SK-N-SH (cell line): Measurements from ENCODE around the gene TPD52L1. TPM values are rescaled to one million over a fixed set of nuclear protein-coding genes. Genes with fewer than 3 reads are reported as not detected.
"Not testable (repeated sequence)": the region's sequence is repeated elsewhere in the genome, so short reads cannot be mapped to it uniquely, and the experiment has no call there.

ENCODE experiments used
- CTCF ChIA-PET: fragments of 300-600, 350-600 bp; formaldehyde crosslinking; extraction: SDS; loops from one replicate; lab custom pipeline; 2021; lab: Yijun Ruan, JAX
- POLR2A ChIA-PET: fragments of 350-600 bp; sonication (Branson Sonifier 250); formaldehyde crosslinking; extraction: SDS; loops from one replicate; lab custom pipeline; 2020; ENCODE audit warnings: antibody characterized with exemption, inconsistent platforms; lab: Yijun Ruan, JAX
- DNase-seq: peaks from one replicate; pipeline ENCODE4 v3.0.0; 2012
- H2AFZ ChIP-seq: fragments of 200-600 bp; sonication (generic); 2 replicates; pipeline ENCODE4 v1.8.1; 2016; ENCODE audit warnings: antibody characterized with exemption, mild to moderate bottlenecking, low read depth
- H3F3A ChIP-seq: fragments of 200-600 bp; sonication (generic); replicated peaks from 2 replicates; pipeline ENCODE3; 2016; ENCODE audit warnings: antibody characterized with exemption, mild to moderate bottlenecking; ENCODE audit not compliant: insufficient read depth
- H3K27ac ChIP-seq, 2 experiments: fragments of 200-500 bp in 1 of 2; fragments of 200-600 bp in 1 of 2; sonication (Bioruptor generic) in 1 of 2; sonication (generic), shearing (Covaris generic) in 1 of 2; 2 replicates each; pipeline versions ENCODE4 v1.5.1 to v1.6.1; 2014 to 2016; ENCODE audit warnings: low read depth in 2 of 2, inconsistent platforms in 1 of 2, low read length in 1 of 2, mild to moderate bottlenecking in 1 of 2, mixed read lengths in 1 of 2
- H3K27me3 ChIP-seq: fragments of 200-600 bp; sonication (generic), shearing (Covaris generic); 2 replicates; pipeline ENCODE4 v1.6.1; 2016; ENCODE audit warnings: mixed run types; ENCODE audit not compliant: insufficient read depth
- H3K36me3 ChIP-seq, 2 experiments: fragments of 200-500 bp in 1 of 2; fragments of 200-600 bp in 1 of 2; sonication (Bioruptor generic) in 1 of 2; sonication (generic) in 1 of 2; replicated peaks in 1 of 2; 2 replicates each; pipeline versions ENCODE3 to v1.5.1; 2014 to 2016; ENCODE audit warnings: low read length in 1 of 2, mild to moderate bottlenecking in 1 of 2; ENCODE audit not compliant: insufficient read depth in 2 of 2, control insufficient read depth in 1 of 2
- H3K4me1 ChIP-seq, 2 experiments: fragments of 200-500 bp in 1 of 2; fragments of 200-600 bp in 1 of 2; sonication (Bioruptor generic) in 1 of 2; sonication (generic), shearing (Covaris generic) in 1 of 2; 2 replicates each; pipeline versions ENCODE4 v1.5.1 to v1.6.1; 2014 to 2016; ENCODE audit warnings: low read depth in 1 of 2, low read length in 1 of 2, mixed run types in 1 of 2; ENCODE audit not compliant: insufficient read depth in 2 of 2, control insufficient read depth in 1 of 2
- H3K4me2 ChIP-seq: fragments of 200-600 bp; sonication (generic), shearing (Covaris generic); 2 replicates; pipeline ENCODE4 v1.6.1; 2017; ENCODE audit warnings: mixed run types
- H3K4me3 ChIP-seq, 2 experiments: fragments of 200-500 bp in 1 of 2; fragments of 200-600 bp in 1 of 2; sonication (Bioruptor generic) in 1 of 2; sonication (generic), shearing (Covaris generic) in 1 of 2; 2 replicates each; pipeline versions ENCODE4 v1.5.1 to v1.8.1; 2014 to 2016; ENCODE audit warnings: low read depth in 2 of 2, inconsistent platforms in 1 of 2, low read length in 1 of 2, mild to moderate bottlenecking in 1 of 2, mixed read lengths in 1 of 2, moderate library complexity in 1 of 2
- H3K79me2 ChIP-seq: fragments of 200-600 bp; sonication (generic); 2 replicates; pipeline ENCODE4 v1.8.1; 2017; ENCODE audit warnings: mild to moderate bottlenecking; ENCODE audit not compliant: insufficient read depth
- H3K9ac ChIP-seq: fragments of 200-600 bp; sonication (generic); 2 replicates; pipeline ENCODE4 v1.6.1; 2017; ENCODE audit warnings: mixed run types
- H3K9me2 ChIP-seq: fragments of 200-600 bp; sonication (generic); 2 replicates; pipeline ENCODE4 v1.6.1; 2017; ENCODE audit warnings: mixed run types
- H3K9me3 ChIP-seq: fragments of 200-600 bp; sonication (generic); 2 replicates; pipeline ENCODE4 v1.6.1; 2017; ENCODE audit warnings: mixed run types, mild to moderate bottlenecking, moderate library complexity
- H4K20me1 ChIP-seq: fragments of 200-600 bp; sonication (generic); 2 replicates; pipeline ENCODE4 v1.6.1; 2017; ENCODE audit warnings: mild to moderate bottlenecking, mixed run types; ENCODE audit not compliant: insufficient read depth
- ELF1 ChIP-seq: IDR thresholded peaks from 2 replicates; pipeline ENCODE4 v1.4.0; 2012
- FOXJ3 ChIP-seq: sonication (generic); formaldehyde crosslinking; IDR thresholded peaks from 2 replicates; pipeline ENCODE4 v1.5.1; 2020; ENCODE audit warnings: mild to moderate bottlenecking, missing genetic modification reagents
- MEF2A ChIP-seq: IDR thresholded peaks from 2 replicates; pipeline ENCODE4 v1.4.0; 2012; ENCODE audit warnings: low read depth, borderline replicate concordance
- POLR2AphosphoS5 ChIP-seq: IDR thresholded peaks from 2 replicates; pipeline ENCODE4 v1.6.1; 2012; ENCODE audit warnings: low read depth, low read length
- TAF1 ChIP-seq: IDR thresholded peaks from 2 replicates; pipeline ENCODE4 v1.6.1; 2012; ENCODE audit warnings: low read depth, mild to moderate bottlenecking, low read length, moderate library complexity, borderline replicate concordance
- WGBS: methylation state at CpG from one replicate; pipeline ENCODE4 v1.1.6; 2017; ENCODE audit warnings: low lambda C conversion rate; 5-methylcytosine and 5-hydroxymethylcytosine counted together
- polyA plus RNA-seq, 3 experiments: library from polyadenylated mRNA; depleted of rRNA; stranded (reverse); fragments of >200 nt; gene quantifications; 2 replicates each; pipeline ENCODE4 v1.2.3, GENCODE V29; 2012
- TF ChIP-seq, protein P1 (sequence below): fragments of 150-350 bp; IDR thresholded peaks from 2 replicates; pipeline ENCODE4 v1.6.1; 2016; ENCODE audit warnings: mild to moderate bottlenecking, low read depth, low read length
- TF ChIP-seq, protein P2 (sequence below): IDR thresholded peaks from 2 replicates; pipeline ENCODE4 v1.6.1; 2012; ENCODE audit warnings: mild to moderate bottlenecking, low read depth, low read length, moderate library complexity
- TF ChIP-seq, protein P3 (sequence below): fragments of 200-600 bp; sonication (generic); IDR thresholded peaks from 2 replicates; pipeline ENCODE4 v1.6.1; 2017; ENCODE audit warnings: antibody characterized with exemption, mild to moderate bottlenecking, moderate library complexity

The TPD52L1 gene
- polyA plus RNA-seq, 1 of the 3 experiments (the other 2 are of a cell fraction) = 0.13 TPM

DNA sequence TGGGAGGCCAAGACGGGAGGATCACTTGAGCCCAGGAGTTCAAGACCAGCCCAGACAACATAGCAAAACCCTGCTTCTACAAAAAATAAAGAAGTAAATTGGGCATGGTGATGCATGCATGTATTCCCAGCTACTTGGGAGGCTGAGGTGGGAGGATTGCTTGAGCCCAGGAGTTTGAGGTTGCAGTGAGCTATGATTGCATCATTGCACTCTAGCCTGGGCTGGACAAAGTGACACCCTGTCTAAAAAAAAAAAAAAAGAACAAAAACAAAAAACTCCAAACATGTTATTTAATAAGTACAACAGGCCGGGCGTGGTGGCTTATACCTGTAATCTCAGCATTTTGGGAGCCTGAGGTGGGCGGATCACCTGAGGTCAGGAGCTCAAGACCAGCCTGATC lies 9.8 kb downstream of the TPD52L1 start:
- H3K4me2 ChIP-seq, H3K4me1 ChIP-seq, H3K27ac ChIP-seq, H3K9me2 ChIP-seq, H2AFZ ChIP-seq, H3K9me3 ChIP-seq, H3K9ac ChIP-seq, H3K79me2 ChIP-seq, DNase-seq, POLR2A ChIA-PET, H4K20me1 ChIP-seq, H3K4me3 ChIP-seq, H3F3A ChIP-seq, H3K36me3 ChIP-seq: not testable (repeated sequence)
- WGBS = 10% methylated on average over 4 of the region's 4 CpGs
- CTCF ChIA-PET = interaction anchor here (1.5 kb wide), 1 partner anchor 10 kb away, joined by 8 read pairs; the partner anchor contains the start of gene TPD52L1
- peaks cover 12% of the 10 kb centered on the region; the same call in 1 of the 2 replicates for H3K27me3 ChIP-seq

DNA sequence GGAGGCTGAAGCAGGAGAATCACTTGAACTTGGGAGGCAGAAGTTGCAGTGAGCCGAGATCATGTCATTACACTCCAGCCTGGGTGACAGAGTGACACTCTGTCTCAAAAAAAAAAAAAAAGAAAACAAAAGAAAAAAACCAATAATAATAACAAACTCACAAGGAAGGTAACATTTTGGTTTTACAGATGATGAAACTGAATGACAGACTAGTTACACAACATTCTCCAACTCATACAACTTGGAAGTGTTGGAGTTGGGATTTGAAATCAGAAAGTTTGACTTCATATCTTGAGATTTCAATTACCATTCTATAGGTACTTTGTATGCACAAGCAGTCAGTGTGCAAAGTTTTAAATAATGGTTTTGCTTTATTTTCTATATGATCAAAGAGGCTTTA lies 10.2 kb downstream of the TPD52L1 start:
- no peak overlapping the region for H3K27ac ChIP-seq
- H3K79me2 ChIP-seq = no peaks in the 10 kb centered on the region
- H3K4me3 ChIP-seq = no peak overlapping the region
- ChIA-PET POLR2A (no interaction called here), CTCF (interaction anchor here (2.1 kb wide), 1 partner anchor 11 kb away, joined by 9 read pairs; the partner anchor contains the start of gene TPD52L1)
- no peaks in the 10 kb centered on the region for H3F3A ChIP-seq
- no peak for DNase-seq
- WGBS = 8% methylated on average over 1 of the region's 1 CpG
- H3K9me2 ChIP-seq = no peaks in the 10 kb centered on the region
- H3K36me3 ChIP-seq = no peaks in the 10 kb centered on the region
- H3K4me1 ChIP-seq = no peaks in the 10 kb centered on the region
- no peaks in the 10 kb centered on the region for H3K9me3 ChIP-seq
- no peak overlapping the region for H3K9ac ChIP-seq
- H3K4me2 ChIP-seq = no peak overlapping the region
- TF ChIP-seq, protein P1, sequence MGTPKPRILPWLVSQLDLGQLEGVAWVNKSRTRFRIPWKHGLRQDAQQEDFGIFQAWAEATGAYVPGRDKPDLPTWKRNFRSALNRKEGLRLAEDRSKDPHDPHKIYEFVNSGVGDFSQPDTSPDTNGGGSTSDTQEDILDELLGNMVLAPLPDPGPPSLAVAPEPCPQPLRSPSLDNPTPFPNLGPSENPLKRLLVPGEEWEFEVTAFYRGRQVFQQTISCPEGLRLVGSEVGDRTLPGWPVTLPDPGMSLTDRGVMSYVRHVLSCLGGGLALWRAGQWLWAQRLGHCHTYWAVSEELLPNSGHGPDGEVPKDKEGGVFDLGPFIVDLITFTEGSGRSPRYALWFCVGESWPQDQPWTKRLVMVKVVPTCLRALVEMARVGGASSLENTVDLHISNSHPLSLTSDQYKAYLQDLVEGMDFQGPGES = no peak
- TF ChIP-seq POLR2AphosphoS5 (no peak), TAF1 (no peak), ELF1 (no peak), FOXJ3 (CRISPR knock-in tag) (no peak), MEF2A (no peak)
- TF ChIP-seq, protein P2, sequence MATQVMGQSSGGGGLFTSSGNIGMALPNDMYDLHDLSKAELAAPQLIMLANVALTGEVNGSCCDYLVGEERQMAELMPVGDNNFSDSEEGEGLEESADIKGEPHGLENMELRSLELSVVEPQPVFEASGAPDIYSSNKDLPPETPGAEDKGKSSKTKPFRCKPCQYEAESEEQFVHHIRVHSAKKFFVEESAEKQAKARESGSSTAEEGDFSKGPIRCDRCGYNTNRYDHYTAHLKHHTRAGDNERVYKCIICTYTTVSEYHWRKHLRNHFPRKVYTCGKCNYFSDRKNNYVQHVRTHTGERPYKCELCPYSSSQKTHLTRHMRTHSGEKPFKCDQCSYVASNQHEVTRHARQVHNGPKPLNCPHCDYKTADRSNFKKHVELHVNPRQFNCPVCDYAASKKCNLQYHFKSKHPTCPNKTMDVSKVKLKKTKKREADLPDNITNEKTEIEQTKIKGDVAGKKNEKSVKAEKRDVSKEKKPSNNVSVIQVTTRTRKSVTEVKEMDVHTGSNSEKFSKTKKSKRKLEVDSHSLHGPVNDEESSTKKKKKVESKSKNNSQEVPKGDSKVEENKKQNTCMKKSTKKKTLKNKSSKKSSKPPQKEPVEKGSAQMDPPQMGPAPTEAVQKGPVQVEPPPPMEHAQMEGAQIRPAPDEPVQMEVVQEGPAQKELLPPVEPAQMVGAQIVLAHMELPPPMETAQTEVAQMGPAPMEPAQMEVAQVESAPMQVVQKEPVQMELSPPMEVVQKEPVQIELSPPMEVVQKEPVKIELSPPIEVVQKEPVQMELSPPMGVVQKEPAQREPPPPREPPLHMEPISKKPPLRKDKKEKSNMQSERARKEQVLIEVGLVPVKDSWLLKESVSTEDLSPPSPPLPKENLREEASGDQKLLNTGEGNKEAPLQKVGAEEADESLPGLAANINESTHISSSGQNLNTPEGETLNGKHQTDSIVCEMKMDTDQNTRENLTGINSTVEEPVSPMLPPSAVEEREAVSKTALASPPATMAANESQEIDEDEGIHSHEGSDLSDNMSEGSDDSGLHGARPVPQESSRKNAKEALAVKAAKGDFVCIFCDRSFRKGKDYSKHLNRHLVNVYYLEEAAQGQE = no peak
- TF ChIP-seq, protein P3, sequence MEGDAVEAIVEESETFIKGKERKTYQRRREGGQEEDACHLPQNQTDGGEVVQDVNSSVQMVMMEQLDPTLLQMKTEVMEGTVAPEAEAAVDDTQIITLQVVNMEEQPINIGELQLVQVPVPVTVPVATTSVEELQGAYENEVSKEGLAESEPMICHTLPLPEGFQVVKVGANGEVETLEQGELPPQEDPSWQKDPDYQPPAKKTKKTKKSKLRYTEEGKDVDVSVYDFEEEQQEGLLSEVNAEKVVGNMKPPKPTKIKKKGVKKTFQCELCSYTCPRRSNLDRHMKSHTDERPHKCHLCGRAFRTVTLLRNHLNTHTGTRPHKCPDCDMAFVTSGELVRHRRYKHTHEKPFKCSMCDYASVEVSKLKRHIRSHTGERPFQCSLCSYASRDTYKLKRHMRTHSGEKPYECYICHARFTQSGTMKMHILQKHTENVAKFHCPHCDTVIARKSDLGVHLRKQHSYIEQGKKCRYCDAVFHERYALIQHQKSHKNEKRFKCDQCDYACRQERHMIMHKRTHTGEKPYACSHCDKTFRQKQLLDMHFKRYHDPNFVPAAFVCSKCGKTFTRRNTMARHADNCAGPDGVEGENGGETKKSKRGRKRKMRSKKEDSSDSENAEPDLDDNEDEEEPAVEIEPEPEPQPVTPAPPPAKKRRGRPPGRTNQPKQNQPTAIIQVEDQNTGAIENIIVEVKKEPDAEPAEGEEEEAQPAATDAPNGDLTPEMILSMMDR = no peak
- peaks cover 12% of the 10 kb centered on the region; the same call in 1 of the 2 replicates for H3K27me3 ChIP-seq
- no peaks in the 10 kb centered on the region for H4K20me1 ChIP-seq
- no peak overlapping the region for H2AFZ ChIP-seq
